HFFc6 (cell line): Measurements from ENCODE around the gene MRPS5. TPM values are rescaled to one million over a fixed set of nuclear protein-coding genes. Genes with fewer than 3 reads are reported as not detected.
A peak's percentile ranks its signal among the peaks of the same experiment; 100 is the strongest.

Source experiments
- DNase-seq: peaks from one replicate; pipeline ENCODE4 v3.0.0-alpha.2; 2018
- H3K27ac Mint-ChIP-seq: 2 replicates; pipeline ENCODE4 v1.8.0; 2020; ENCODE audit warnings: mild to moderate bottlenecking, mixed read lengths
- H3K27me3 Mint-ChIP-seq: 2 replicates; pipeline ENCODE4 v1.8.0; 2021; ENCODE audit warnings: mild to moderate bottlenecking, moderate library complexity, mixed read lengths; ENCODE audit not compliant: insufficient read depth
- H3K36me3 Mint-ChIP-seq: 2 replicates; pipeline ENCODE4 v1.8.0; 2021; ENCODE audit warnings: low read depth, mixed read lengths
- H3K4me1 Mint-ChIP-seq: 2 replicates; pipeline ENCODE4 v1.8.0; 2020; ENCODE audit warnings: low read depth, mixed read lengths
- H3K4me3 Mint-ChIP-seq: 2 replicates; pipeline ENCODE4 v1.8.0; 2020; ENCODE audit warnings: mild to moderate bottlenecking, moderate library complexity, mixed read lengths
- H3K9me3 Mint-ChIP-seq: 2 replicates; pipeline ENCODE4 v1.8.0; 2020; ENCODE audit warnings: mild to moderate bottlenecking, mixed read lengths
- total RNA-seq, 6 experiments: library from RNA; stranded (reverse); fragmentation: NEBNext Ultra II Directional; extraction: Animal tissue kit (Norgen Biotek cat#: 25700); gene quantifications; 2 replicates in 1 of 6; 3 replicates in 5 of 6; pipeline ENCODE4 v1.2.3, GENCODE V29; 2021
- TF ChIP-seq, protein P1 (sequence below): fragments of 200-600 bp; sonication (generic); IDR thresholded peaks from 2 replicates; pipeline ENCODE4 v1.5.0; 2021; ENCODE audit warnings: antibody characterized with exemption, mild to moderate bottlenecking

Gene MRPS5
- total RNA-seq, 6 experiments from 2014 or later: 39.8 to 46.0 (median 41.3) TPM

DNA sequence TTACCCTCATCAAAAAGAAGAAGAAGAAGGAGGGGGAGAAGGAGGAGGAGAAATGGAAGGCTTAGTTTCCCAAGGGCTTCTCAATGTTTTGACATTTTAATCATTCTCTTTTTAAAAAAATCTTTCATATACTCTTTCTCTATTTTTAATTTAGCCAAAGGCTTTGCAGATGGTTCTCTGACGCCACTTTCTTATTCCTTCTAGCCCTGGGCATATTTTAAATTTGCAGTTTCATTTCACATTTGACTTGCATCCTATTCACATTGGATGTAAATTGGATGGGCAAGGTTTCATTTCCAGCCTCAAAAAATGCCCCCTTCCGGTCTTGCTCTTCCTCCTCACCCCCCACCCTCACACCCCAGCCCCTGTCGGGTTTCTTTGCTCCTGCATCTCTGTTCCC lies 66.3 kb downstream of the MRPS5 start:
- H3K27ac Mint-ChIP-seq: no peak overlapping the region
- H3K27me3 Mint-ChIP-seq: peaks cover 45% of the 10 kb centered on the region
- H3K36me3 Mint-ChIP-seq: no peaks in the 10 kb centered on the region
- TF ChIP-seq, protein P1, sequence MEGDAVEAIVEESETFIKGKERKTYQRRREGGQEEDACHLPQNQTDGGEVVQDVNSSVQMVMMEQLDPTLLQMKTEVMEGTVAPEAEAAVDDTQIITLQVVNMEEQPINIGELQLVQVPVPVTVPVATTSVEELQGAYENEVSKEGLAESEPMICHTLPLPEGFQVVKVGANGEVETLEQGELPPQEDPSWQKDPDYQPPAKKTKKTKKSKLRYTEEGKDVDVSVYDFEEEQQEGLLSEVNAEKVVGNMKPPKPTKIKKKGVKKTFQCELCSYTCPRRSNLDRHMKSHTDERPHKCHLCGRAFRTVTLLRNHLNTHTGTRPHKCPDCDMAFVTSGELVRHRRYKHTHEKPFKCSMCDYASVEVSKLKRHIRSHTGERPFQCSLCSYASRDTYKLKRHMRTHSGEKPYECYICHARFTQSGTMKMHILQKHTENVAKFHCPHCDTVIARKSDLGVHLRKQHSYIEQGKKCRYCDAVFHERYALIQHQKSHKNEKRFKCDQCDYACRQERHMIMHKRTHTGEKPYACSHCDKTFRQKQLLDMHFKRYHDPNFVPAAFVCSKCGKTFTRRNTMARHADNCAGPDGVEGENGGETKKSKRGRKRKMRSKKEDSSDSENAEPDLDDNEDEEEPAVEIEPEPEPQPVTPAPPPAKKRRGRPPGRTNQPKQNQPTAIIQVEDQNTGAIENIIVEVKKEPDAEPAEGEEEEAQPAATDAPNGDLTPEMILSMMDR: no peak
- no peaks in the 10 kb centered on the region for H3K9me3 Mint-ChIP-seq
- H3K4me1 Mint-ChIP-seq: peaks cover 21% of the 10 kb centered on the region
- no peak overlapping the region for H3K4me3 Mint-ChIP-seq
- DNase-seq: no peak

DNA sequence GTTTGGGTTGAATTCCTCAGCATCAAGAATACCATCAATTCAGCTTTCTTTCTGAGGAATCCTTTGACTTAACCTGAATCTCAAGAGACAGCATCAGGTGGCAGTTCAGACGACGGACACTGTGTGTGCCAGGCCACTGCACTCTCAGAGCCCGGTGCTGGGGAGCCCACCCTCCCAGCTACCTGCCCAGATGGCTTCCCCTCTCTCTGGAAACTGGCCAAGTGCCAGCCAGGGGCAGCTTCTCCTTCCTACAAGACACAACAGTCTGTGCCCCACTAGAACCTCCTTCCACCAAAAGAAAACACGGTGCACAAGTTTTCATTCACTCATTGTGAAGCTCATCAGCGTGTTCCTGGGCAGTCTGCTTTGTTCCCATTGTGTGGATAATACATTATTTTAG lies 67.6 kb downstream of the MRPS5 start:
- Mint-ChIP-seq H3K9me3 (no peaks in the 10 kb centered on the region), H3K4me1 (peaks cover 21% of the 10 kb centered on the region), H3K4me3 (no peak overlapping the region), H3K36me3 (no peaks in the 10 kb centered on the region), H3K27me3 (peaks cover 43% of the 10 kb centered on the region), H3K27ac (no peak overlapping the region)
- TF ChIP-seq, protein P1: no peak
- DNase-seq: no peak

DNA sequence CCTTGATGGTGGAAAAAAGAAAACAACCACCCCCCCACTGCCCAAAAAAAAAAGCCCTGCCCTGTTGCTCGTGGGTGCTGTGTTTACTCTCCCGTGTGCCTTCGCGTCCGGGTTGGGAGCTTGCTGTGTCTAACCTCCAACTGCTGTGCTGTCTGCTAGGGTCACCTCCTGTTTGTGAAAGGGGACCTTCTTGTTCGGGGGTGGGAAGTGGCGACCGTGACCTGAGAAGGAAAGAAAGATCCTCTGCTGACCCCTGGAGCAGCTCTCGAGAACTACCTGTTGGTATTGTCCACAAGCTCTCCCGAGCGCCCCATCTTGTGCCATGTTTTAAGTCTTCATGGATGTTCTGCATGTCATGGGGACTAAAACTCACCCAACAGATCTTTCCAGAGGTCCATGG lies 68.1 kb downstream of the MRPS5 start:
- Mint-ChIP-seq H3K27me3 (peaks cover 44% of the 10 kb centered on the region), H3K4me3 (peak overlapping the region; percentile 40), H3K27ac (no peak overlapping the region), H3K4me1 (peaks cover 21% of the 10 kb centered on the region), H3K36me3 (no peaks in the 10 kb centered on the region), H3K9me3 (no peaks in the 10 kb centered on the region)
- DNase-seq: no peak
- TF ChIP-seq, protein P1: peak; percentile 26; the same call in 1 of the 2 replicates

DNA sequence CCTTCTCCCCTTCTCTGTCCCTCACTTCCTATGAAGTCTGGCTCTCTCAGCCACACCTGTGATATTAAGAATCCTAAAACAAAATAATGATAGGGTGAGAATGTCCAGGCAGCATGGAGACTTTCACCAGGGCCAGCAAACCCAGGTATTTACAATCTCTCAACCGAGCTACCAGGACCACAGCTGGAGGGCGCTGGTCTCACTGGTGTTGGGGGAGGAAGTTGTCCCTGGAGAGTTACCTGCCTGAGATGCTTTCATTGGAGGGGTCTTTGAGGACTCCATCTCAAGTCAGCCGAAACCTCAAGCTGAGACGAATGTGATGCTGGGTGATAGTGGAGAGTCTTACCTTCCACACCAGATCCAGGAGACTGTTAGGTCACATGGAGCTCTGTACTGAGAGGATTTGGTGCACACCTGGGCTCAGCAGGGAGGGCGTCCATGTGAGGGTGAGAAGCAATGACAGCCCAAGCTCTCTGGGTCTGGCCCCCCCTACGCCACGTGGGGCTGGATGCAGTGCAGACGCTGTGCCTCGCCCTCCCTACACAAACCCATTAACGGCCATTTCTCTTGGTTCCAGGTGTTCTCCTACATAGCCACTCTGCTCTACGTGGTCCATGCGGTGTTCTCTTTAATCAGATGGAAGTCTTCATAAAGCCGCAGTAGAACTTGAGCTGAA lies 68.7 kb downstream of the MRPS5 start:
- Mint-ChIP-seq H3K27me3 (peaks cover 47% of the 10 kb centered on the region), H3K4me3 (no peak overlapping the region), H3K4me1 (peaks cover 21% of the 10 kb centered on the region), H3K27ac (no peak overlapping the region), H3K9me3 (no peaks in the 10 kb centered on the region), H3K36me3 (no peaks in the 10 kb centered on the region)
- TF ChIP-seq, protein P1: no peak
- DNase-seq: no peak

DNA sequence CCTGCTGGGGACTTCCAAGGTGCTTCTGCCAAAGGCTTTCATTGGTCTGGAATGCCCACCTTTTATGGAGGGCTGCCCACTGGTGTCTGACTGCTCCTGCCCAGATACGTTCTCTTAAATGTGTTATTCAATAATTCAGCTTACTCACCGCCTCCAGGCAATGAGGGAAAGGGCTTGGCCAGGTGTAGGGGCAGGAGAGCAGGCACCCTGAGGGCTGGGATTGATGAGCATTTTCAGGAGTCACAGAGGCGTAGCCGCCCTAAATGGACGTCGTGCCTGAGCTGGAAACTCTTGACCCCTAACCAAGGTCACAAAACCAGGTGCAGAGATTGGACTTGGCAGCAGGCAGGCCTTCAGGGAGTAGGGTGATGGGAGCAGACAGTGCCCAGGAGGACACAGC lies 69.3 kb downstream of the MRPS5 start:
- Mint-ChIP-seq H3K36me3 (no peaks in the 10 kb centered on the region), H3K27ac (no peak overlapping the region), H3K4me3 (no peak overlapping the region), H3K27me3 (peaks cover 49% of the 10 kb centered on the region), H3K4me1 (peaks cover 21% of the 10 kb centered on the region), H3K9me3 (no peaks in the 10 kb centered on the region)
- TF ChIP-seq, protein P1: no peak
- DNase-seq: no peak
